ENCODE data around the gene NDUFV1.

NDUFV1 gene

GRCh38 chr11:67607507-67607906 is 771 bp downstream of the NDUFV1 start:
- TF ChIP-seq, protein P1, sequence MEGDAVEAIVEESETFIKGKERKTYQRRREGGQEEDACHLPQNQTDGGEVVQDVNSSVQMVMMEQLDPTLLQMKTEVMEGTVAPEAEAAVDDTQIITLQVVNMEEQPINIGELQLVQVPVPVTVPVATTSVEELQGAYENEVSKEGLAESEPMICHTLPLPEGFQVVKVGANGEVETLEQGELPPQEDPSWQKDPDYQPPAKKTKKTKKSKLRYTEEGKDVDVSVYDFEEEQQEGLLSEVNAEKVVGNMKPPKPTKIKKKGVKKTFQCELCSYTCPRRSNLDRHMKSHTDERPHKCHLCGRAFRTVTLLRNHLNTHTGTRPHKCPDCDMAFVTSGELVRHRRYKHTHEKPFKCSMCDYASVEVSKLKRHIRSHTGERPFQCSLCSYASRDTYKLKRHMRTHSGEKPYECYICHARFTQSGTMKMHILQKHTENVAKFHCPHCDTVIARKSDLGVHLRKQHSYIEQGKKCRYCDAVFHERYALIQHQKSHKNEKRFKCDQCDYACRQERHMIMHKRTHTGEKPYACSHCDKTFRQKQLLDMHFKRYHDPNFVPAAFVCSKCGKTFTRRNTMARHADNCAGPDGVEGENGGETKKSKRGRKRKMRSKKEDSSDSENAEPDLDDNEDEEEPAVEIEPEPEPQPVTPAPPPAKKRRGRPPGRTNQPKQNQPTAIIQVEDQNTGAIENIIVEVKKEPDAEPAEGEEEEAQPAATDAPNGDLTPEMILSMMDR (IDR thresholded peaks at IDR 0.05; ENCODE audit: unreplicated experiment in 3 of 3), result no peak
- Mint-ChIP-seq H3K4me3 (peak overlapping the region; percentile 90 to 95 (median 93)), H3K4me1 (peaks cover 6% of the 10 kb centered on the region), H3K9me3 (peaks cover 3% of the 10 kb centered on the region), H3K36me3 (ENCODE audit: low read depth) (peaks cover 13% of the 10 kb centered on the region), H3K27me3 (ENCODE audit: low read depth) (peaks cover 7% of the 10 kb centered on the region), H3K27ac (peak overlapping the region in 2 of 3 experiments; percentile 80 to 84)

DNA sequence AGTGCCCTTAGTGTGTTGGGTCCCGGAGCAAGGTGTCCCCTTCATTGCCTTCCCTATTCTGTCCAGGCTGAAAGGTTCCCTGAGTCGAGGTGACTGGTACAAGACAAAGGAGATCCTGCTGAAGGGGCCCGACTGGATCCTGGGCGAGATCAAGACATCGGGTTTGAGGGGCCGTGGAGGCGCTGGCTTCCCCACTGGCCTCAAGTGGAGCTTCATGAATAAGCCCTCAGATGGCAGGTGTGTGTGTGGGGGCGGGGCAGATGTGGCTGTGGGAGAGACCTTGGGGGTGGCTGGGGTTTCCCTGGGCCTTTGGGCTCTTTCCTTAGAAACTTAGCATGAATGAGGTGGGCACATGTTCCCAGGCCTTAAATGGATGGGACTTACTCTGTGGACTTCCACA is 1.8 kb downstream of the NDUFV1 start:
- Mint-ChIP-seq H3K4me1 (peaks cover 6% of the 10 kb centered on the region), H3K27ac (no peak overlapping the region)
- TF ChIP-seq, protein P1 (IDR thresholded peaks at IDR 0.05; ENCODE audit: unreplicated experiment in 3 of 3), result no peak

DNA sequence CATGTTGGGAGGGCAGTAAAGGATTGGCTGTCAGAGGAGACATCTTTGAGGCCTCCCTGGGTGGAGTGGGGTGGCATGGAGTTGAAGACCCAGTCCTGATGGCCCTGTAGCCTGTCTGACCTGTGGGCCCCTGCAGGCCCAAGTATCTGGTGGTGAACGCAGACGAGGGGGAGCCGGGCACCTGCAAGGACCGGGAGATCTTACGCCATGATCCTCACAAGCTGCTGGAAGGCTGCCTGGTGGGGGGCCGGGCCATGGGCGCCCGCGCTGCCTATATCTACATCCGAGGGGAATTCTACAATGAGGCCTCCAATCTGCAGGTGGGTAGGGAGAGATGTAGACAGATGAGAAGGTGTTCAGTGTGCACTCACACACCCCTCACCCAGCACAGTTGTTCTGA is 2.6 kb downstream of the NDUFV1 start:
- Mint-ChIP-seq H3K4me3 (peak overlapping the region; percentile 46 to 90 (median 64)), H3K27me3 (ENCODE audit: low read depth) (no peaks in the 10 kb centered on the region), H3K9me3 (no peaks in the 10 kb centered on the region), H3K36me3 (ENCODE audit: low read depth) (peaks cover 13% of the 10 kb centered on the region), H3K4me1 (peaks cover 6% of the 10 kb centered on the region), H3K27ac (no peak overlapping the region)
- TF ChIP-seq, protein P1 (IDR thresholded peaks at IDR 0.05; ENCODE audit: unreplicated experiment in 3 of 3), result no peak

More for the DNA sequence above, 1.8 kb downstream of the NDUFV1 start:
- Mint-ChIP-seq H3K36me3 (ENCODE audit: low read depth) (peaks cover 13% of the 10 kb centered on the region), H3K4me3 (peak overlapping the region; percentile 90 to 95 (median 93)), H3K9me3 (no peaks in the 10 kb centered on the region), H3K27me3 (ENCODE audit: low read depth) (no peaks in the 10 kb centered on the region)

DNA sequence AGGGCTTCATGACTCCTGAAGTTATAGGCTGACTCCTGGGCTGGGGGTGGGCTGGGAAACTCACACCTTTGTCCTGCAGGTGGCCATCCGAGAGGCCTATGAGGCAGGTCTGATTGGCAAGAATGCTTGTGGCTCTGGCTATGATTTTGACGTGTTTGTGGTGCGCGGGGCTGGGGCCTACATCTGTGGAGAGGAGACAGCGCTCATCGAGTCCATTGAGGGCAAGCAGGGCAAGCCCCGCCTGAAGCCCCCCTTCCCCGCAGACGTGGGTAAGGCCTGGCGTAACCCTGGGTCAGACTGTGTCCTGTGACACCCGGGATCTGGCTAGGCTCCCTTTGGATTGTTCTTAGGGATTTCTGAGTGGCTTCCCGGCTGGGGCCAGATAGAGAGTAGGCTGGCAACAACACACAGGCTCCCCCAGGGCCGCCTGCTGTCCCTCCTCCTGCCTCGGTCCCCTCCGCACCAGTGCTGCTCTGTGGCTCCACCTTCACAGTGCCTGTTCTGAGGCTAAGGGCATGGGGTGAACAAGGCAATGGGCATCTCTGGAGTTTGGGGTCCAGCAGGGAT is 3.6 kb downstream of the NDUFV1 start:
- Mint-ChIP-seq H3K4me3 (peak overlapping the region in 1 of 3 experiments; percentile 28), H3K27ac (no peak overlapping the region), H3K36me3 (ENCODE audit: low read depth) (peaks cover 13% of the 10 kb centered on the region), H3K4me1 (peaks cover 6% of the 10 kb centered on the region), H3K9me3 (no peaks in the 10 kb centered on the region), H3K27me3 (ENCODE audit: low read depth) (peaks cover 4% of the 10 kb centered on the region)
- TF ChIP-seq, protein P1 (IDR thresholded peaks at IDR 0.05; ENCODE audit: unreplicated experiment in 3 of 3), result no peak

- H3K9me3 Mint-ChIP-seq, result no peaks in the 10 kb centered on the region
- H3K27ac Mint-ChIP-seq, result no peak overlapping the region
- peaks cover 13% of the 10 kb centered on the region for H3K36me3 Mint-ChIP-seq (ENCODE audit: low read depth)
- TF ChIP-seq, protein P1 (IDR thresholded peaks at IDR 0.05; ENCODE audit: unreplicated experiment in 3 of 3), result no peak
- no peaks in the 10 kb centered on the region for H3K4me1 Mint-ChIP-seq
- H3K27me3 Mint-ChIP-seq (ENCODE audit: low read depth), result peaks cover 4% of the 10 kb centered on the region
- H3K4me3 Mint-ChIP-seq, result no peak overlapping the region
These were observed 4.4 kb downstream of the NDUFV1 start for GRCh38 chr11:67611165-67611564.

All from nephron (organoid).